Measurements from ENCODE around the gene AMZ1. TPM values are rescaled to one million over a fixed set of nuclear protein-coding genes. Genes with fewer than 3 reads are reported as not detected.
A peak's percentile ranks its signal among the peaks of the same experiment; 100 is the strongest.

AMZ1 gene
- total RNA-seq, 1 experiment from 2014 or later, result 0.74 TPM

DNA sequence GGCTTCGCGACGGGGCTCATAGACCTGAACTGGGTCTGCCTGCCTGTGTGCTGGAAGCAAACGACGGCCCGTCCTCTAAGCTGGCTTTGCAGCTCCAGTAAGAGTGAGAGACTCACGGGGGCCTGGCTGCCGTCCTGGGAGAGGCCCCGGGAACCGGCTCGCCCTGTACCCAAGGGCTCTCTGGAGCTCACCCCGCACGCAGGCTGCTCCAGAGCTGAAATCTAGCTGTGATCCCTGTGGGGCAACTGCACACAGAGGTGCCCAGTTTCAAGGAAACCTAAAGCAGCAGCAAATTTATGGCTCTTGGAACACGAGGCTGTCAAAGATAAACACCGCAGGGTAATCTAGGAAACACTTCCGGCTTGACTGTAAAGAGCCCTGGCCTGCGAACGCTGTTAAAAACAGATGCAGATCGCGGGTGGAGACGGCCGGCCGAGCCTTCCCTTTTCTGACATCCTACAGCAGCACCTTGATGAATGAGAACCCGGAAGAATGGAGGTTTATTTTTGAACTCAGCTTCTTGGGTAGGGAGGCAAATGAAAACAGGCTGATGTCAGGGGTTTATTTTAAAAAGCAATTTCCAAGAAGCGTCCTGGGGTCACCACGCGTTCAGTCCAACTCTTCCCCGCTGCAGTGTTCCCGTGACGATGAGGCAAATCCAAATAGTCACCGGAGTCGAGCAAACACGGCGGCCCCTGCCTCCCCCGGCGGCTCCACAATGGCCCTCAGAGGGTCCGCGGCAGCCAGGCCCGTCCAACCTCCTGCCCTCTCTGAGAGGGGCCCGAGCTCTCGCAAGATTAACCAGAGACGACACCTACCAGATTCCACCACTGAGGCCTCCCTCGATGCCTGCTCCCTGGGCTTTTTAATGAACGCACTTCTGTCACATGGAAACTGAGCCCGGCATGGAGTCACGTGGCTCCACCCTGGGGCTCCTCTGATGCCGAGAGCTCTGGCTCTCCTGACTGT lies 29.6 kb downstream of the AMZ1 start:
- no peaks in the 10 kb centered on the region for H3K27me3 Mint-ChIP-seq (ENCODE audit: low read depth)
- WGBS (ENCODE audit: extremely low coverage, insufficient read length, low lambda C conversion rate), result no CpG with 5 or more reads among the region's 47 CpGs
- H3K4me2 ChIP-seq (ENCODE audit: insufficient read depth, insufficient read length, low read length), result no peak overlapping the region

More for the DNA sequence above, 29.6 kb downstream of the AMZ1 start:
- H3K9me3 Mint-ChIP-seq, result no peaks in the 10 kb centered on the region
- Histone ChIP-seq H2BK15ac (ENCODE audit: low read depth, low read length) (no peak overlapping the region), H2BK12ac (ENCODE audit: insufficient read length, low read depth, low read length) (no peak overlapping the region), H4K5ac (ENCODE audit: insufficient read length, low read depth, low read length) (no peak overlapping the region), H2AFZ (ENCODE audit: low read length) (no peak overlapping the region), H3K4ac (ENCODE audit: low read depth, low read length) (no peak overlapping the region), H2BK5ac (ENCODE audit: insufficient read length, low read length) (no peak overlapping the region), H3K9ac (ENCODE audit: extremely low read depth, insufficient read length, low read length) (no peak overlapping the region), H3K18ac (ENCODE audit: insufficient read length, low read depth, low read length) (no peak overlapping the region), H2AK5ac (ENCODE audit: insufficient read length, low read length) (no peak overlapping the region), H3K9me3 (ENCODE audit: control insufficient read depth, low read depth, low read length) (no peaks in the 10 kb centered on the region), H3K79me2 (ENCODE audit: insufficient read depth, low read length) (no peaks in the 10 kb centered on the region), H3K27ac (ENCODE audit: insufficient read length, low read depth, low read length) (no peak overlapping the region), H3K14ac (ENCODE audit: insufficient read depth, low read length) (no peak overlapping the region), H3K79me1 (ENCODE audit: insufficient read depth, low read depth, low read length, poor library complexity, severe bottlenecking) (no peaks in the 10 kb centered on the region), H3K23ac (ENCODE audit: insufficient read length, low read depth, low read length) (no peak overlapping the region), H3K4me1 (ENCODE audit: insufficient read depth, low read length) (no peaks in the 10 kb centered on the region), H2BK20ac (ENCODE audit: low read depth, low read length, poor library complexity, severe bottlenecking) (no peak overlapping the region), H4K8ac (replicated peaks; ENCODE audit: insufficient read length, low read depth, low read length) (no peak overlapping the region), H4K91ac (ENCODE audit: insufficient read length, low read depth, low read length) (no peak overlapping the region), H2BK120ac (ENCODE audit: low read depth, low read length, poor library complexity, severe bottlenecking) (no peak overlapping the region), H3T11ph (ENCODE audit: low read length) (no peak overlapping the region), H3K27me3 (ENCODE audit: insufficient read depth, low read length) (no peaks in the 10 kb centered on the region), H3K23me2 (ENCODE audit: insufficient read length, low read depth, low read length, poor library complexity, severe bottlenecking) (no peaks in the 10 kb centered on the region), H3K56ac (ENCODE audit: insufficient read length, low read depth, low read length) (no peak overlapping the region), H4K20me1 (ENCODE audit: control insufficient read depth, insufficient read depth, insufficient read length) (no peaks in the 10 kb centered on the region)
- H3K27ac Mint-ChIP-seq, result peak overlapping the region; percentile 28 to 77 (median 73); a peak in 3 of 7 replicates
- peaks cover 3 to 14% of the 10 kb centered on the region in 2 experiments; a peak in 3 of 4 replicates for H3K4me1 Mint-ChIP-seq
- H3K4me3 Mint-ChIP-seq, result no peak overlapping the region
- H3K36me3 Mint-ChIP-seq (ENCODE audit: insufficient read depth in 1 of 3, low read depth in 3 of 3), result peaks cover 22 to 53% (median 48%) of the 10 kb centered on the region in 3 experiments
- no peak for DNase-seq
- TF ChIP-seq, protein P1, sequence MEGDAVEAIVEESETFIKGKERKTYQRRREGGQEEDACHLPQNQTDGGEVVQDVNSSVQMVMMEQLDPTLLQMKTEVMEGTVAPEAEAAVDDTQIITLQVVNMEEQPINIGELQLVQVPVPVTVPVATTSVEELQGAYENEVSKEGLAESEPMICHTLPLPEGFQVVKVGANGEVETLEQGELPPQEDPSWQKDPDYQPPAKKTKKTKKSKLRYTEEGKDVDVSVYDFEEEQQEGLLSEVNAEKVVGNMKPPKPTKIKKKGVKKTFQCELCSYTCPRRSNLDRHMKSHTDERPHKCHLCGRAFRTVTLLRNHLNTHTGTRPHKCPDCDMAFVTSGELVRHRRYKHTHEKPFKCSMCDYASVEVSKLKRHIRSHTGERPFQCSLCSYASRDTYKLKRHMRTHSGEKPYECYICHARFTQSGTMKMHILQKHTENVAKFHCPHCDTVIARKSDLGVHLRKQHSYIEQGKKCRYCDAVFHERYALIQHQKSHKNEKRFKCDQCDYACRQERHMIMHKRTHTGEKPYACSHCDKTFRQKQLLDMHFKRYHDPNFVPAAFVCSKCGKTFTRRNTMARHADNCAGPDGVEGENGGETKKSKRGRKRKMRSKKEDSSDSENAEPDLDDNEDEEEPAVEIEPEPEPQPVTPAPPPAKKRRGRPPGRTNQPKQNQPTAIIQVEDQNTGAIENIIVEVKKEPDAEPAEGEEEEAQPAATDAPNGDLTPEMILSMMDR (conservative IDR thresholded peaks at IDR 0.05), result no peak

Data from H9 (cell line).